PFSK-1 (cell line): ENCODE measurements around the gene CTNNBL1.

ENCODE experiments used
- FOXP2 ChIP-seq: optimal IDR thresholded peaks from 2 replicates; pipeline ENCODE3; 2011; ENCODE audit warnings: borderline replicate concordance, control low read depth, inconsistent platforms; ENCODE audit not compliant: insufficient read depth; ENCODE audit errors: extremely low read length, extremely low read depth
- POLR2AphosphoS5 ChIP-seq: IDR thresholded peaks from 2 replicates; pipeline ENCODE4 v1.6.1; 2012; ENCODE audit warnings: low read depth, mild to moderate bottlenecking, control low read depth, low read length, moderate library complexity
- SIN3A ChIP-seq: IDR thresholded peaks from 2 replicates; pipeline ENCODE4 v1.6.1; 2012; ENCODE audit warnings: mild to moderate bottlenecking, low read length, moderate library complexity, borderline replicate concordance; ENCODE audit not compliant: insufficient read depth
- TAF1 ChIP-seq: IDR thresholded peaks from 2 replicates; pipeline ENCODE4 v1.6.1; 2012; ENCODE audit warnings: low read length, control low read depth, borderline replicate concordance; ENCODE audit not compliant: insufficient read depth
- TF ChIP-seq, protein P1 (sequence below), 2 experiments: IDR thresholded peaks; 2 replicates each; pipeline versions ENCODE4 v1.6.1 to v1.8.0; 2011 to 2012; ENCODE audit warnings: low read depth in 2 of 2, low read length in 2 of 2, control low read depth in 1 of 2, inconsistent platforms in 1 of 2, mild to moderate bottlenecking in 1 of 2, moderate library complexity in 1 of 2; ENCODE audit not compliant: insufficient read depth in 1 of 2

CTNNBL1 gene

DNA sequence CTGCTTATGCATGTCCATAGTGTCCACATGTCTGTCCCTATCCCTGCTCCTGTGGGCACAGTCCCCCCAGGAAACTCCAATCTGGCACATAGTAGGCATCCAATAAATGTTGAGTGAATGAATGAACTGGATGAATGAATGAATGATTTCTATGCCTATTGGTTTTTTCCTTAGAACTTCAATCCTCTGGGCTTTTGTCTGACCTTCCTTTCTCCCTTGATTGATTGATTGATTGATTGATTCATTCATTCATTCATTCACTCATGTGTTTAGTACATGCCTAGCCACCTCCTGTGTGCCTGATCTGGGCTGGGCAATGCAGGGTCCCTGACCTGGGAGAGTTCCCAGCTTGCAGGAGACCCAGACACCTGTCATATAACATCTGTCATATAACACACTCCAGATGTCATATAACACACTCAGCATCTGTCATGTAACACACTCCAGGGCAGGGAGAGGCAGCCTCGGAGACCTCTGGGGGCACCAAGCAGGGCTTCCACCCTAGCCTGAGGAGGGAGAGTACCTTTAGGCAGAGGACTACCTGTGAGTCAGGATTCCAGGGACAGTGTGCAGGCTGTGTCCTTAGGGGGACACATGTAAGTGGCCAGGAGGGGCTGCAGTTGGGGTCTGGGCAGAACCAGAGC lies 227.0 kb downstream of the CTNNBL1 start:
- TF ChIP-seq, protein P1, sequence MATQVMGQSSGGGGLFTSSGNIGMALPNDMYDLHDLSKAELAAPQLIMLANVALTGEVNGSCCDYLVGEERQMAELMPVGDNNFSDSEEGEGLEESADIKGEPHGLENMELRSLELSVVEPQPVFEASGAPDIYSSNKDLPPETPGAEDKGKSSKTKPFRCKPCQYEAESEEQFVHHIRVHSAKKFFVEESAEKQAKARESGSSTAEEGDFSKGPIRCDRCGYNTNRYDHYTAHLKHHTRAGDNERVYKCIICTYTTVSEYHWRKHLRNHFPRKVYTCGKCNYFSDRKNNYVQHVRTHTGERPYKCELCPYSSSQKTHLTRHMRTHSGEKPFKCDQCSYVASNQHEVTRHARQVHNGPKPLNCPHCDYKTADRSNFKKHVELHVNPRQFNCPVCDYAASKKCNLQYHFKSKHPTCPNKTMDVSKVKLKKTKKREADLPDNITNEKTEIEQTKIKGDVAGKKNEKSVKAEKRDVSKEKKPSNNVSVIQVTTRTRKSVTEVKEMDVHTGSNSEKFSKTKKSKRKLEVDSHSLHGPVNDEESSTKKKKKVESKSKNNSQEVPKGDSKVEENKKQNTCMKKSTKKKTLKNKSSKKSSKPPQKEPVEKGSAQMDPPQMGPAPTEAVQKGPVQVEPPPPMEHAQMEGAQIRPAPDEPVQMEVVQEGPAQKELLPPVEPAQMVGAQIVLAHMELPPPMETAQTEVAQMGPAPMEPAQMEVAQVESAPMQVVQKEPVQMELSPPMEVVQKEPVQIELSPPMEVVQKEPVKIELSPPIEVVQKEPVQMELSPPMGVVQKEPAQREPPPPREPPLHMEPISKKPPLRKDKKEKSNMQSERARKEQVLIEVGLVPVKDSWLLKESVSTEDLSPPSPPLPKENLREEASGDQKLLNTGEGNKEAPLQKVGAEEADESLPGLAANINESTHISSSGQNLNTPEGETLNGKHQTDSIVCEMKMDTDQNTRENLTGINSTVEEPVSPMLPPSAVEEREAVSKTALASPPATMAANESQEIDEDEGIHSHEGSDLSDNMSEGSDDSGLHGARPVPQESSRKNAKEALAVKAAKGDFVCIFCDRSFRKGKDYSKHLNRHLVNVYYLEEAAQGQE (IDR thresholded peaks at IDR 0.05; ENCODE audit: insufficient read depth in 1 of 2, low read depth in 2 of 2, low read length in 2 of 2), result no peak
- no peak for TF ChIP-seq TAF1
- TF ChIP-seq POLR2AphosphoS5, result no peak
- TF ChIP-seq FOXP2, result no peak
- TF ChIP-seq SIN3A, result no peak

DNA sequence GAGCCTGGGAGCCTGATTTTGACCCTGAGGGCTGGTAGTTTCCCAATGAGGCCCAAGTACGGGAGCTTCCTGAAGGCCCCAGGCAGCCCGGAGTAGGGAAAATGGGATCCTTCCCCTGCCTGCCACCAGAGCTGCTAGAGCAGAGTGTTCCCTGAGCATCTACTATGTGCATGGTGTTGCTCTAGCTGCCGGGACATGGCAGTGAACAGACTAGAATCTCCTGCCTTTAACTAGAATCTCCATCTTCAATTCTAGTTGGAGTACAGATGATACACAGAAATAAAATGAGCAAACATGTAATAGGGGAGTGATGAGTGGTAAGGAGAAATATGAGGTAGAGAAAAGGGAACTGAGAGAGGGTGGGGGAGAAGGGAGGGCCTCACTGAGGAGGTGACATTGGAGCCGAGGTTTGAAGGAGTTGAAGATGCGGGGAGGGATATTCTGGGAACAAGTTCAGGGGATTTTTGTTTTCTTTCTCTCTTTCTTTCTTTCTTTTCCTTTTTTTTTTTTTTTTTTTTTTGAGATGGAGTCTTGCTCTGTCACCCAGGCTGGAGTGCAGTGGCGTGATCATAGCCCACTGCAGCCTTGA lies 227.6 kb downstream of the CTNNBL1 start:
- TF ChIP-seq FOXP2, result no peak
- no peak for TF ChIP-seq POLR2AphosphoS5
- TF ChIP-seq TAF1, result no peak
- TF ChIP-seq SIN3A, result no peak
- TF ChIP-seq, protein P1 (IDR thresholded peaks at IDR 0.05; ENCODE audit: insufficient read depth in 1 of 2, low read depth in 2 of 2, low read length in 2 of 2), result no peak
